ENCODE measurements around the gene ECHDC3.

GRCh38 chr10:11745045-11745444, 2.9 kb downstream of the ECHDC3 start:
- no peak for TF ChIP-seq CTCF (conservative IDR thresholded peaks at IDR 0.05; ENCODE audit: low read length)
- TF ChIP-seq EZH2phosphoT487 (IDR thresholded peaks at IDR 0.05; ENCODE audit: borderline replicate concordance): no peak

All from Loucy (cell line).